ENCODE measurements around the gene GNL2. TPM values are rescaled to one million over a fixed set of nuclear protein-coding genes. Genes with fewer than 3 reads are reported as not detected.

GNL2 gene
- 44.0 and 50.6 TPM in 2 replicates for total RNA-seq
- 69.4 TPM for total RNA-seq (2013)
- 15.7 and 29.8 TPM in 2 replicates for polyA plus RNA-seq
- polyA minus RNA-seq, result 31.4 and 59.8 TPM in 2 replicates

DNA sequence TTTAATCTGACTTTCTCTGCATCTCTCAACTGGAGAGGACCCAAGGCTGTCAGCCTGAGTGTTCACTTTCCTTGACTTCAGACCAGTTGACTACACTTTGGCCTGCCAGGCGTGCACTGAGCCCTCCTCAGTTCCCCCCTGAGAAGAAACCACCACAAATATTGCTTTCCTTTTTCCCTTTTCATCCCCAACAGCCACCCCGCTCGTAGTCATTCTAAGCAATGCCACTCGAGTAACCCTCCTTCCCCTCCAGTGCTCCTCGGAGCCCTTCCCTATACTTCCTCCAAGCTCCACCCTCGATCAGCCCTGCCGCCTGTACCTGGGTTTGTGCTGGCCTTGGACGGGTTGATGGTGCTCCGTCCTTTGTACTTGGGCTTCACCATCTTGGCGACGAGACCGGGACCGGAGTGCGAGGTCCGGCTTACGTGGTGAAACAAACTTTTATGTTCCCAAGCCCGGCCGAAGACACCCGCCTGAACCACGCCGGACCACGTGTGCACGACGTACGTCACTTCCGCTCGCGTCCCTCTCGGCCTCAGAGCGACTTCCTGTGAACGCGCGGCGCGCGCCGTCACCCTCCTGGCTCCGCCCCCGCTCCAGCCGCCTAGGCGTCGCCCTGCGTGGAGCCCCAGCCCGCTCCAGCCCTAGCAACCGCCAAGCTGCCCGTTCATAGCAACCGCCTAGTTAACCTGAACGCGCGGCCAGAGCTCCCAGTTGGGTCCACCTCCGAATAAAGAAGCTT is at the start of gene GNL2:
GNL2 (minus strand) TSS at position 498 of the 742 bp plus-strand sequence; CDS start at position 383, 115 bp downstream.
- H3K9me3 ChIP-seq (ENCODE audit: control extremely low read depth in 1 of 3, control insufficient read depth in 2 of 3, insufficient read depth in 1 of 3, low read length in 2 of 3), result no peaks in the 10 kb centered on the region
- CTCF ChIA-PET, result interaction anchor here (1.1 to 1.8 kb wide), 5 partner anchors 8 to 100 kb away, joined by 3 to 11 read pairs (median 4); partner anchors contain the start of gene MEAF6
- peak within 1 kb of the TSS; percentile 67 to 96 (median 92) for H3K4me3 ChIP-seq (ENCODE audit: control extremely low read depth in 1 of 5, extremely low read depth in 1 of 5, insufficient read depth in 1 of 5, low read depth in 2 of 5, low read length in 4 of 5)
- ATAC-seq (ENCODE audit: low read depth), result peak; percentile 98
- WGBS (ENCODE audit: insufficient coverage), result under 1% methylated on average over 51 of the region's 51 CpGs
- peak within 1 kb of the TSS; percentile 85 for H3K4me2 ChIP-seq (replicated peaks; ENCODE audit: low read depth, low read length, poor library complexity, severe bottlenecking)
- POLR2A ChIA-PET, result interaction anchor here (0.5 to 0.7 kb wide), 2 partner anchors 96 to 122 kb away, joined by 3 to 5 read pairs; partner anchors contain the start of gene ZC3H12A
- H3K4me1 Mint-ChIP-seq, result peaks cover 26% of the 10 kb centered on the region
- peaks cover 0 to 3% (median 0%) of the 10 kb centered on the region in 4 experiments for H3K27me3 ChIP-seq (replicated peaks in 1 of 4; ENCODE audit: control extremely low read depth in 1 of 4, control insufficient read depth in 3 of 4, insufficient read depth in 4 of 4, low read length in 3 of 4)
- H3K27ac ChIP-seq (ENCODE audit: low read length in 2 of 2), result peak within 1 kb of the TSS; percentile 77 to 90
- intact Hi-C loops (cut with micrococcal nuclease), result loop anchor here (1.0 to 5.0 kb wide), 5 partner anchors 41 to 264 kb away; partner anchors contain the start of genes CDCA8, MEAF6, MTF1 and SNIP1
- peaks cover 35% of the 10 kb centered on the region for H3K79me2 ChIP-seq (ENCODE audit: control insufficient read depth, insufficient read depth, low read length)
- H3K27me3 Mint-ChIP-seq, result no peaks in the 10 kb centered on the region
- peak; percentile 99 for DNase-seq
- peak within 1 kb of the TSS; percentile 83 for H2AFZ ChIP-seq (ENCODE audit: insufficient read depth, low read depth, low read length, poor library complexity, severe bottlenecking)
- peak within 1 kb of the TSS; percentile 99 for H3K4me3 Mint-ChIP-seq
- H3K9ac ChIP-seq (ENCODE audit: low read length), result peak within 1 kb of the TSS; percentile 85
- peaks cover 16 to 20% of the 10 kb centered on the region in 2 donors for H3K4me1 ChIP-seq (ENCODE audit: control insufficient read depth in 2 of 2, insufficient read depth in 2 of 2, low read length in 2 of 2)
- peaks cover 28% of the 10 kb centered on the region for H4K20me1 ChIP-seq (ENCODE audit: control insufficient read depth, insufficient read depth, low read length, poor library complexity, severe bottlenecking)
- no peaks in the 10 kb centered on the region for H3K9me3 Mint-ChIP-seq (ENCODE audit: insufficient read depth)
- peaks cover 0 to 19% of the 10 kb centered on the region in 2 experiments for H3K36me3 ChIP-seq (replicated peaks in 1 of 2; ENCODE audit: control extremely low read depth in 1 of 2, control insufficient read depth in 1 of 2, extremely low read depth in 1 of 2, insufficient read depth in 2 of 2, low read length in 1 of 2)
- TF ChIP-seq, protein P1, sequence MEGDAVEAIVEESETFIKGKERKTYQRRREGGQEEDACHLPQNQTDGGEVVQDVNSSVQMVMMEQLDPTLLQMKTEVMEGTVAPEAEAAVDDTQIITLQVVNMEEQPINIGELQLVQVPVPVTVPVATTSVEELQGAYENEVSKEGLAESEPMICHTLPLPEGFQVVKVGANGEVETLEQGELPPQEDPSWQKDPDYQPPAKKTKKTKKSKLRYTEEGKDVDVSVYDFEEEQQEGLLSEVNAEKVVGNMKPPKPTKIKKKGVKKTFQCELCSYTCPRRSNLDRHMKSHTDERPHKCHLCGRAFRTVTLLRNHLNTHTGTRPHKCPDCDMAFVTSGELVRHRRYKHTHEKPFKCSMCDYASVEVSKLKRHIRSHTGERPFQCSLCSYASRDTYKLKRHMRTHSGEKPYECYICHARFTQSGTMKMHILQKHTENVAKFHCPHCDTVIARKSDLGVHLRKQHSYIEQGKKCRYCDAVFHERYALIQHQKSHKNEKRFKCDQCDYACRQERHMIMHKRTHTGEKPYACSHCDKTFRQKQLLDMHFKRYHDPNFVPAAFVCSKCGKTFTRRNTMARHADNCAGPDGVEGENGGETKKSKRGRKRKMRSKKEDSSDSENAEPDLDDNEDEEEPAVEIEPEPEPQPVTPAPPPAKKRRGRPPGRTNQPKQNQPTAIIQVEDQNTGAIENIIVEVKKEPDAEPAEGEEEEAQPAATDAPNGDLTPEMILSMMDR (IDR thresholded peaks at IDR 0.05), result no peak
- no peak for TF ChIP-seq EZH2 (IDR thresholded peaks at IDR 0.05; ENCODE audit: borderline replicate concordance, insufficient read depth, low read depth, low read length, poor library complexity, severe bottlenecking)
- H3K27ac Mint-ChIP-seq, result peak within 1 kb of the TSS; percentile 93

DNA sequence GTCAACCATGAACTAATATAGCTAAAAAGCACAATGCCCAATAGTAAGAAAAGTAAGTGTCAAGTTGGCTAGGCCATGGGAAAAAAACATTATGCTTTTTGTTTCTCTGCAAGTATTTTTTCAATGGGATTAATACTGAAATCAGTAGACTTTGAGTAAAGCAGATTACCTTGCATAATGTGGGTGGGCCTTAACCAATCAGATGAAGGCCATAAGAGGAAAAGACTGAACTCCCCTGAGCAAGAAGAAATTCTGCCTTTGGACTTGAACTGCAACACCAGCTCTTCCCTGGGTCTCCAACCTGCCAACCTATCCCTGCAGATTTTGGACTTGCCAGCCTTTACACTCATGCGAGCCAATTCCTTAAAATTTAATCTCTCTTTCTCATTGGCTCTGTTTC is 45.3 kb upstream of the GNL2 start:
- CTCF ChIA-PET, result no interaction called here
- no peak for ATAC-seq (ENCODE audit: low read depth)

More for the DNA sequence above, 45.3 kb upstream of the GNL2 start:
- Histone ChIP-seq H4K20me1 (ENCODE audit: control insufficient read depth, insufficient read depth, low read length, poor library complexity, severe bottlenecking) (no peaks in the 10 kb centered on the region), H3K9ac (ENCODE audit: low read length) (no peak overlapping the region), H3K9me3 (ENCODE audit: control extremely low read depth in 1 of 3, control insufficient read depth in 2 of 3, insufficient read depth in 1 of 3, low read length in 2 of 3) (peaks cover 0 to 20% (median 17%) of the 10 kb centered on the region in 3 donors), H3K36me3 (replicated peaks in 1 of 2; ENCODE audit: control extremely low read depth in 1 of 2, control insufficient read depth in 1 of 2, extremely low read depth in 1 of 2, insufficient read depth in 2 of 2, low read length in 1 of 2) (no peaks in the 10 kb centered on the region), H3K27me3 (replicated peaks in 1 of 4; ENCODE audit: control extremely low read depth in 1 of 4, control insufficient read depth in 3 of 4, insufficient read depth in 4 of 4, low read length in 3 of 4) (peaks cover 0 to 29% (median 4%) of the 10 kb centered on the region in 4 experiments), H2AFZ (ENCODE audit: insufficient read depth, low read depth, low read length, poor library complexity, severe bottlenecking) (no peak overlapping the region), H3K4me1 (ENCODE audit: control insufficient read depth in 2 of 2, insufficient read depth in 2 of 2, low read length in 2 of 2) (no peaks in the 10 kb centered on the region), H3K27ac (ENCODE audit: low read length in 2 of 2) (no peak overlapping the region), H3K4me3 (ENCODE audit: control extremely low read depth in 1 of 5, extremely low read depth in 1 of 5, insufficient read depth in 1 of 5, low read depth in 2 of 5, low read length in 4 of 5) (no peak overlapping the region), H3K79me2 (ENCODE audit: control insufficient read depth, insufficient read depth, low read length) (no peaks in the 10 kb centered on the region), H3K4me2 (replicated peaks; ENCODE audit: low read depth, low read length, poor library complexity, severe bottlenecking) (no peak overlapping the region)
- no peak overlapping the region for H3K27ac Mint-ChIP-seq
- DNase-seq, result no peak
- TF ChIP-seq, protein P1 (IDR thresholded peaks at IDR 0.05), result no peak
- no peak for TF ChIP-seq EZH2 (IDR thresholded peaks at IDR 0.05; ENCODE audit: borderline replicate concordance, insufficient read depth, low read depth, low read length, poor library complexity, severe bottlenecking)
- H3K4me3 Mint-ChIP-seq, result no peak overlapping the region
- peaks cover 26% of the 10 kb centered on the region for H3K27me3 Mint-ChIP-seq
- H3K4me1 Mint-ChIP-seq, result no peaks in the 10 kb centered on the region
- intact Hi-C loops (cut with micrococcal nuclease), result no loop called here
- WGBS (ENCODE audit: insufficient coverage), result no CpG with 5 or more reads among the region's 1 CpG
- no peaks in the 10 kb centered on the region for H3K9me3 Mint-ChIP-seq (ENCODE audit: insufficient read depth)
- POLR2A ChIA-PET, result no interaction called here
